Suprapubic skin (tissue), 4 donors: ENCODE measurements around the gene ATP6AP1.

Experiments used
- EP300 ChIP-seq: sonication (generic); formaldehyde crosslinking; IDR thresholded peaks from one replicate; pipeline ENCODE4 v1.6.1; 2017; ENCODE audit warnings: antibody characterized with exemption
- POLR2A ChIP-seq, 2 donors: fragments of 450-650 bp; IDR thresholded peaks; one replicate each; pipeline ENCODE4 v1.6.1; 2017; ENCODE audit warnings: antibody characterized with exemption in 2 of 2, mild to moderate bottlenecking in 2 of 2, moderate library complexity in 2 of 2
- POLR2AphosphoS5 ChIP-seq, 3 donors: sonication (generic); formaldehyde crosslinking; IDR thresholded peaks; one replicate each; pipeline ENCODE4 v1.6.1; 2017; ENCODE audit warnings: antibody characterized with exemption in 3 of 3
- TF ChIP-seq, protein P1 (sequence below), 2 donors: fragments of 200-600 bp in 1 of 2; fragments of 450-650 bp in 1 of 2; sonication (generic) in 1 of 2; IDR thresholded peaks; one replicate each; pipeline ENCODE4 v1.5.1; 2016 to 2019; ENCODE audit warnings: antibody characterized with exemption in 2 of 2, mild to moderate bottlenecking in 1 of 2, moderate library complexity in 1 of 2

- TF ChIP-seq POLR2A (IDR thresholded peaks at IDR 0.05): no peak
- TF ChIP-seq POLR2AphosphoS5 (IDR thresholded peaks at IDR 0.05): no peak
- TF ChIP-seq, protein P1, sequence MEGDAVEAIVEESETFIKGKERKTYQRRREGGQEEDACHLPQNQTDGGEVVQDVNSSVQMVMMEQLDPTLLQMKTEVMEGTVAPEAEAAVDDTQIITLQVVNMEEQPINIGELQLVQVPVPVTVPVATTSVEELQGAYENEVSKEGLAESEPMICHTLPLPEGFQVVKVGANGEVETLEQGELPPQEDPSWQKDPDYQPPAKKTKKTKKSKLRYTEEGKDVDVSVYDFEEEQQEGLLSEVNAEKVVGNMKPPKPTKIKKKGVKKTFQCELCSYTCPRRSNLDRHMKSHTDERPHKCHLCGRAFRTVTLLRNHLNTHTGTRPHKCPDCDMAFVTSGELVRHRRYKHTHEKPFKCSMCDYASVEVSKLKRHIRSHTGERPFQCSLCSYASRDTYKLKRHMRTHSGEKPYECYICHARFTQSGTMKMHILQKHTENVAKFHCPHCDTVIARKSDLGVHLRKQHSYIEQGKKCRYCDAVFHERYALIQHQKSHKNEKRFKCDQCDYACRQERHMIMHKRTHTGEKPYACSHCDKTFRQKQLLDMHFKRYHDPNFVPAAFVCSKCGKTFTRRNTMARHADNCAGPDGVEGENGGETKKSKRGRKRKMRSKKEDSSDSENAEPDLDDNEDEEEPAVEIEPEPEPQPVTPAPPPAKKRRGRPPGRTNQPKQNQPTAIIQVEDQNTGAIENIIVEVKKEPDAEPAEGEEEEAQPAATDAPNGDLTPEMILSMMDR (IDR thresholded peaks at IDR 0.05): no peak
- no peak for TF ChIP-seq EP300
Observed at GRCh38 chrX:154408659-154409221, 19.7 kb upstream of the ATP6AP1 start.
